ENCODE measurements around the gene SHOC2.

Gene SHOC2

DNA sequence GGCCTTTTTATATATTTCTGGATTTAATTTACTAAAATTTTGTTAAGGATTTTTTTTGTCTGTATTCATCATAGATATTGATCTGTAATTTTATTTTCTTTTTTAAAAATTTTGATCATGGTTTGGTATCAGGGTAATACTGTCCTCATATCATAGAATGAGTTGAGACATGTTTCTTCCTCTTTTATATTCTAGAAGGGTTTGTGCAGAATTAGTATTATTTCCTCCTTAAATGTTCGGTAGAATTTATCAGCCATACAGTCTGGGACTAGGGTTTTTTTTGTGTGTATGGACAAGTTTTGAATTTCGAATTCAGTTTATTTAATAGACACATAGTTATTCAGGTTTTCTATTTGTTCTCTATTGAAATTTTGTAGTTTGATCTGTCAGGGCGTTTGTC lies 54.0 kb downstream of the SHOC2 start:
- H3K36me3 Mint-ChIP-seq (ENCODE audit: low read depth), result peaks cover 20% of the 10 kb centered on the region
- no peak overlapping the region for H3K27ac Mint-ChIP-seq
- no peaks in the 10 kb centered on the region for H3K27me3 Mint-ChIP-seq
- peaks cover 4% of the 10 kb centered on the region for H3K9me3 Mint-ChIP-seq
- ATAC-seq (no peak), DNase-seq (no peak)
- H3K4me3 Mint-ChIP-seq, result no peak overlapping the region
- H3K4me1 Mint-ChIP-seq, result peaks cover 40% of the 10 kb centered on the region

DNA sequence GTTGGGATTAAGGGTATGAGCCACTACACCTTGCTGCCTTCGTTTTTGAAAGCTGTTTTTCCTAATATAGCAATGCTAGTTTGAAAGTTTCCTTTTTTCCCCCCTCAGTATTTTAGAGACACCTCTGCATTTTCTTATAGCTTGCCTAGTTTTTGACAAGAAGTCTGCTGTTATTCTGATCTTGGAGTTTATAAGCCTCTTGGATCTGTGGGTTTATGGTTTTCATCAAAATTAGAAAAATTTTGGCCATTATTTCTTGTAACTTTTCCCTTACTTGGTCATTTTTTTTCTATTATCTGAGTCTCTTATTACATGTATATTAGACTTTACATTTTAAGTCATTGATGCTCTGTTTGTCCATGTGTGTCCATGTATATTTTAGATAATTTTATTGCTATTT lies 57.2 kb downstream of the SHOC2 start:
- ATAC-seq (no peak), DNase-seq (no peak)
- Mint-ChIP-seq H3K27me3 (no peaks in the 10 kb centered on the region), H3K36me3 (ENCODE audit: low read depth) (peaks cover 31% of the 10 kb centered on the region), H3K9me3 (peaks cover 11% of the 10 kb centered on the region), H3K4me3 (no peak overlapping the region), H3K4me1 (peaks cover 43% of the 10 kb centered on the region), H3K27ac (no peak overlapping the region)

DNA sequence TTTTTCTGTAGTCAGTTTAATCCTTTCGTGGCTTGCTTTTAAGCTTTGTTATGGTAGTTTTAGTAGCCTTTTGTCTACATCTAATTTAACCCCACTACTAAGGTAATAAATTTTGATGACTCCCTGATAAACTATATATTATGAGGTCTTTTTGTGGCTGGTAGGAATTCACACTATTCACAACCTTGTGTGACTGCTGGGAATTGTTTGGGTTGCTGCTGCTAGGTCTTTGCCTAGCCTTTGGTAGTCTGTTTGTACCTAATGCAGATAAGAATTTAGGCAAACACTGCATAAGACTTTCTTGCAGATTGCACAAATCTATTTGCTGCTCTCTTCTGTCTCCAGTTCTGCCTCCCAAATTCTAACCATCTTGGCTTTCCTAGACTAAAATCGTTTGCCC lies 58.3 kb downstream of the SHOC2 start:
- H3K9me3 Mint-ChIP-seq, result peaks cover 11% of the 10 kb centered on the region
- ATAC-seq (no peak), DNase-seq (no peak)
- H3K27ac Mint-ChIP-seq, result no peak overlapping the region
- H3K36me3 Mint-ChIP-seq (ENCODE audit: low read depth), result peaks cover 31% of the 10 kb centered on the region
- no peak overlapping the region for H3K4me3 Mint-ChIP-seq
- H3K27me3 Mint-ChIP-seq, result no peaks in the 10 kb centered on the region
- peaks cover 39% of the 10 kb centered on the region for H3K4me1 Mint-ChIP-seq

DNA sequence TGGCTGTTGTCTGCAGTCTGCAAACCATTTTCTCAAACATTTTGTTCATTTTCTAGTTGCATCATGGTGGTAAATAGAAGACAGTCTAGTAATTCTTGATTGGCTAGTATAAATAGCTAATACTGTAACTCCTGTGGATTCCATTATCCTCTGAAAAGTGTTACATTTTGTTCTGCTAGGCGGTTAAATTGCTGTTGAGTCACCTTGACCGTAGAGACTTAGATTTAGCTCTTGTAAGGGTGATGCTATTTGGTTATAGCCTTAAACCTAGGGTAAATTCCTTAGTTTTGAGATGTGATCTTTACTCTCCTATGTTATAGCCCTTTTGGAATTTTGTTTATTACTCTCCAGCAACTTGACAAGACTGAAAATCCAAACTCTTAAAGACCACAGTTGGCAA lies 58.8 kb downstream of the SHOC2 start:
- no peaks in the 10 kb centered on the region for H3K27me3 Mint-ChIP-seq
- no peak overlapping the region for H3K27ac Mint-ChIP-seq
- ATAC-seq (no peak), DNase-seq (no peak)
- peaks cover 32% of the 10 kb centered on the region for H3K36me3 Mint-ChIP-seq (ENCODE audit: low read depth)
- no peak overlapping the region for H3K4me3 Mint-ChIP-seq
- peaks cover 38% of the 10 kb centered on the region for H3K4me1 Mint-ChIP-seq
- peaks cover 11% of the 10 kb centered on the region for H3K9me3 Mint-ChIP-seq

DNA sequence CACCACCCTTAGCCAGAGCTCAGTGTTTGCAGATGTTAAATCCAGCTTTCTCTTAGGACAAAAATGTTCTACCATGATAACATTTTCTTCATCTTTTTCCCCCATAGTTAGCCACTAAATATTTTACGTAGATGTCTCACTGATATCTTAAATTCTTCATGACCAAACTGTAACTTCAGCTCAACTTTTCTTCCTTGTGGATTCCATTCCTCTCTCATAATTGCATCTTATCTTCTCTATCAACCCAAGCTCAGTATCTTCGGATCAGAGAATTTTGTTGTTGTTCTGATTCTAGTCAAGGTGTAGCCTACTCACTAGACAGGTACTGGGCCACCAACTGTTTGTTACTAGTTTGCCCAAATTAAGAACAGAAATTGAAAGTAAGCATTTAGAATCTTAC lies 60.2 kb downstream of the SHOC2 start:
- DNase-seq (no peak), ATAC-seq (no peak)
- H3K4me1 Mint-ChIP-seq, result peaks cover 43% of the 10 kb centered on the region
- no peak overlapping the region for H3K27ac Mint-ChIP-seq
- H3K27me3 Mint-ChIP-seq, result no peaks in the 10 kb centered on the region
- H3K4me3 Mint-ChIP-seq, result no peak overlapping the region
- peaks cover 35% of the 10 kb centered on the region for H3K36me3 Mint-ChIP-seq (ENCODE audit: low read depth)
- H3K9me3 Mint-ChIP-seq, result peaks cover 11% of the 10 kb centered on the region

DNA sequence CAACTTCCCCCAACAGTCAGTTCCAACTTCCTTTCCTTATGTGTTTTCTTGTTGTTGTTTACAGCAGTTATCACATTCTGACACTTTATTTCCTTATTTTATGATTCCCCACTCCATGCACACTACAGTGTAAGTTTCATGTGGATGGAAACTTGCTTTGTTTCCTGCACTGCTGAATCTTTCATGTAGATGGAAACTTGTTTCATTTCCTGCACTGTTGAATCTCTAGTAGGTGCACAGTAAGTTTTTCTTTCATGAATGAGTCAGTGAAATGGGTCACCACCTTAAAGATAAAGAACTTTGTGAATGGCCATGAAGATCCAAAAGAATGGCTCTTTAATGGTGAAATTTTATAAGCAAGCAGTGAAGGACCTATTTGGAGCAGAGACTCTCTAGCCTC lies 61.4 kb downstream of the SHOC2 start:
- H3K4me3 Mint-ChIP-seq, result no peak overlapping the region
- H3K36me3 Mint-ChIP-seq (ENCODE audit: low read depth), result peaks cover 31% of the 10 kb centered on the region
- H3K27ac Mint-ChIP-seq, result peak overlapping the region; percentile 61
- DNase-seq, result no peak
- peak; percentile 86 for ATAC-seq
- peaks cover 11% of the 10 kb centered on the region for H3K9me3 Mint-ChIP-seq
- no peaks in the 10 kb centered on the region for H3K27me3 Mint-ChIP-seq
- H3K4me1 Mint-ChIP-seq, result peaks cover 48% of the 10 kb centered on the region

DNA sequence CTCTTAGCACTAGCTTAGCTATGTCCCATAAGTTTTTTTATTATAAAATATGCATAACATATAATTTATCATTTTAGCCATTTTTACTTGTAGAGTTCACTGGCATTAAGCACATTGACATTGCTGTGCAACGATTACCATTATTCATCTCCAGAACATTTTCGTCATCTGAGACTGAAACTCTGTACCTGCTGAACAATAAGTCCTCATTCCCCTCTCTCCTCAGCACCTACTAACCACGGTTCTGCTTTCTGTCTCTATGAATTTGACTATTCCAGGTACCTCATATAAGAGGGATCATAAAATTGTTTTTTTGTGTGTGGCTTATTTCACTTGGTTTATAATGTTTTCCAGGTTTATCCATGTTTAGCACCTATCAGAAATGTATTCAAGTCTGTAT lies 64.1 kb downstream of the SHOC2 start:
- no peak for DNase-seq

DNA sequence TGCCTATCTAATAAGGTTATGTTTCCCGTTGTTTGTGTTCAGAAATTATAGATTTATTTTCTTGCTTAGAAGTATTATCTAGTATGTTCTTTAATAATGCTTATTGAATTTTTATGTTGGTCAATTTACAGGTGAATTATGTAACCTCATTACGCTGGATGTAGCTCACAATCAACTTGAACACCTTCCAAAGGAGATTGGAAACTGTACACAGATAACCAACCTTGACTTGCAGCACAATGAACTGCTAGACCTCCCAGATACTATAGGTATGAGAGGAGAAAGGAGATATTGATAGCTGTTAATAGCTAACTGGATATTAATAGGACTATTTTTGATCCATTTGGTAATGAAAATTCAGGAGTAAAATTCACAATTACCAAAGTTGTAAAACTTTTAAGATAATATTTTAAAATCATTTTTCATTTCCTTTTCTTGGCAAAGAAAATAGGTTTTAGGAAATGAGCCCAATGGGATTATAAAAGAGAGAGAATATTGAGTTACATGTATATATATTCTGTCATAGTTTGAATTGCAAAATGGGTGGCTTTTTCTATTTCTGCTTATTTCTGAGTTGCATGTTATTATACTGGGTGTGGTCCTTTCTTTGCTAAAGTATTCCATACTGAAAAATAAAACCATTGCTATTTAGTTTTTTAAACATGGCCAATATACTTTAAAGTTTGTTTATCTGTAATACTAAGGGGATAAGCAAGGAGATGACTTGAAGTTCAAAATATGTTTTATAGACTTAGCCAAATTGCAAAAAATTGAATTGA lies 66.3 kb downstream of the SHOC2 start:
- no peak overlapping the region for H3K4me3 Mint-ChIP-seq
- H3K9me3 Mint-ChIP-seq, result peaks cover 9% of the 10 kb centered on the region
- H3K27ac Mint-ChIP-seq, result no peak overlapping the region
- no peaks in the 10 kb centered on the region for H3K27me3 Mint-ChIP-seq
- H3K4me1 Mint-ChIP-seq, result peaks cover 40% of the 10 kb centered on the region
- DNase-seq, result no peak
- ATAC-seq, result no peak
- peaks cover 34% of the 10 kb centered on the region for H3K36me3 Mint-ChIP-seq (ENCODE audit: low read depth)

More for the DNA sequence above, 64.1 kb downstream of the SHOC2 start:
- H3K4me3 Mint-ChIP-seq, result no peak overlapping the region
- peaks cover 7% of the 10 kb centered on the region for H3K9me3 Mint-ChIP-seq
- H3K36me3 Mint-ChIP-seq (ENCODE audit: low read depth), result peaks cover 31% of the 10 kb centered on the region
- no peaks in the 10 kb centered on the region for H3K27me3 Mint-ChIP-seq
- no peak overlapping the region for H3K27ac Mint-ChIP-seq
- no peak for ATAC-seq
- peaks cover 48% of the 10 kb centered on the region for H3K4me1 Mint-ChIP-seq

DNA sequence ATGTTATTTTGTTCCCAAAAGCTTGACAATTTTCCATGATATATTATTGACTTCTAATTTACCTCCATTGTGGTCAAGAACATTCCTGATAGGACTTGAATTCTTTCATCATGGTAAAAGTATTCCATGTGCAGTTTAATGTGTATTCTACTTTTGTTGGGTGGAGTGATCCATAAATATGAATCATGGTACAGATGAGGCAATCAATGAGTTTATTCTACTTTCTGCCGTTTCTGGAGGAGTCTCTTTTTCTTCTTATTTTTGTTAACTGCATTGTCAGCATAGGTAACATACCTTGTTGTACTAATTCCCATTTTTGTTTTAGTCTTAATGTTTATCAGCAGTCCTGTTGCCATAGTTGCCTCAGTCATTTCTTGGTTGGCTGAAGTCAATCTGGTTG lies 69.6 kb downstream of the SHOC2 start:
- H3K9me3 Mint-ChIP-seq, result peaks cover 7% of the 10 kb centered on the region
- DNase-seq (no peak), ATAC-seq (no peak)
- no peak overlapping the region for H3K27ac Mint-ChIP-seq
- no peaks in the 10 kb centered on the region for H3K27me3 Mint-ChIP-seq
- H3K4me1 Mint-ChIP-seq, result peaks cover 52% of the 10 kb centered on the region
- no peak overlapping the region for H3K4me3 Mint-ChIP-seq
- H3K36me3 Mint-ChIP-seq (ENCODE audit: low read depth), result peaks cover 28% of the 10 kb centered on the region

DNA sequence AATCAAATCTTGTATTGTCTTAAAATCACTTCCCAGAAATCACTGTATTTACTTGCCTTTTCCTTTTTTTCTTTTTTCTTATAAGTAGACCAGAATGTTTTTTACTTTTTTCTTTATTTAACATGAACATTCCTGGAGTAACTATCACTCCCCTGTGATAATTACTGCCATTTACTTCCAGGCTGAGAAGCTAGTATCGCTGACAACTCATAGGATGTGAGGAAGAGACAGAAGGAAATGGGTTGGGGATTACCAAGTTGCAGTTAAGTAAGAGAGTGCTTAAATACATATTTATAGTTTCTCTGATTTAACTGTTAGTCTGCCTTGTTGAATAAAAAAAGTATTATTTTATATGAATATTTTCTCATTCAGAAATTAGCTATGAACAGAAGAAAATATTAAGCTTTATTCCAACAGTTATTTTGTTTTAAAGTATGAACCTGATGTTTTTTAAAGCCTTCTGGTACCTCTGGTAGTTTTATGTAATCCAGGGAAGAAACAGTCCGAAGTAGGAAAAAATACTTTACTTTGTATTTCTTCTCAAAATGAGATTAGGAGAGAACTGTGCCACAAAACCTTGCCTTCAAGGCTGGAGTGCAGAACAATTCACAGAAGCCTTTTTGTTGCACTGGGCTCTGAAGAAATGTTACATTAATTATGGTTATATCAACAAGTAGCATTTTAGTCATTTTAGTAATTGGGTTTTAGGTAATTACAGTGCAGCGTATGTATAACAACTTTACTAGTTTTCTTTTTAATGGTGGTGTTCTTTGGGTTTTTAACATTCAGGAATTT lies 72.8 kb downstream of the SHOC2 start:
- Mint-ChIP-seq H3K27me3 (no peaks in the 10 kb centered on the region), H3K4me1 (peaks cover 43% of the 10 kb centered on the region), H3K27ac (no peak overlapping the region), H3K4me3 (peak overlapping the region; percentile 67), H3K9me3 (peaks cover 7% of the 10 kb centered on the region), H3K36me3 (ENCODE audit: low read depth) (peaks cover 23% of the 10 kb centered on the region)
- ATAC-seq (no peak), DNase-seq (no peak)

DNA sequence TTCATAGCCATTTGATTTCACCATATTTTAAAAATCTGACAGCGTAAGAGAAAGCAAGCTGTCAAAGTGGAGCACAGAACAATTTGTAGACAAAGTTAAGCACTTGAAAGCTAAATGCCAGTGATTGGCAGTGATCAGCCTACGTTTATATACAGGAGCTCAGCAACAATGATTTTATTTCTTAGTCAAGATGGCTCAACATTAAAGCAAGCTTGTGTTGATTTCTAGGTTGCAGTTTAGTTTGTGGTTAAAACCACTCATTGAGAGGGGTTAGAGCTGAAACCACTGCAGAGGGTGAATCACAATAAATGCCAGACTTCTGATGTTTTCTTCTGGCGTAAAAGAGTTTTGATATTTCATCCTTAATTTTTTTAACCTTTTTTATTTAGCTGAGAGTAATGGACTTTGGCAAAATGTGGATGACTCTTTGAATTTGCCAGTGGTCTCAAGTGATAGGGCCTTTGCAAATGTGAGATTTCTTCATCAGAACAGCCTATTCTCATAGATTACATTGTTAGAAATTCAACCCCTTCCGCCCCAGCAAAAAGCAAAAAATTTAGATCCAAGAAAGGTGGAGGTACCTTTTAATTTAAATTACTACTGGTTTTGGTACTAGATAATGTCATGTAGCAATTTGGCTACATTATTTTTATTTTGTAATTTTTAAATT lies 73.8 kb downstream of the SHOC2 start:
- H3K27me3 Mint-ChIP-seq, result no peaks in the 10 kb centered on the region
- H3K36me3 Mint-ChIP-seq (ENCODE audit: low read depth), result peaks cover 22% of the 10 kb centered on the region
- H3K4me1 Mint-ChIP-seq, result peaks cover 44% of the 10 kb centered on the region
- peak overlapping the region; percentile 39 for H3K27ac Mint-ChIP-seq
- DNase-seq (peak; percentile 6), ATAC-seq (peak; percentile 100)
- peaks cover 7% of the 10 kb centered on the region for H3K9me3 Mint-ChIP-seq
- H3K4me3 Mint-ChIP-seq, result peak overlapping the region; percentile 67

DNA sequence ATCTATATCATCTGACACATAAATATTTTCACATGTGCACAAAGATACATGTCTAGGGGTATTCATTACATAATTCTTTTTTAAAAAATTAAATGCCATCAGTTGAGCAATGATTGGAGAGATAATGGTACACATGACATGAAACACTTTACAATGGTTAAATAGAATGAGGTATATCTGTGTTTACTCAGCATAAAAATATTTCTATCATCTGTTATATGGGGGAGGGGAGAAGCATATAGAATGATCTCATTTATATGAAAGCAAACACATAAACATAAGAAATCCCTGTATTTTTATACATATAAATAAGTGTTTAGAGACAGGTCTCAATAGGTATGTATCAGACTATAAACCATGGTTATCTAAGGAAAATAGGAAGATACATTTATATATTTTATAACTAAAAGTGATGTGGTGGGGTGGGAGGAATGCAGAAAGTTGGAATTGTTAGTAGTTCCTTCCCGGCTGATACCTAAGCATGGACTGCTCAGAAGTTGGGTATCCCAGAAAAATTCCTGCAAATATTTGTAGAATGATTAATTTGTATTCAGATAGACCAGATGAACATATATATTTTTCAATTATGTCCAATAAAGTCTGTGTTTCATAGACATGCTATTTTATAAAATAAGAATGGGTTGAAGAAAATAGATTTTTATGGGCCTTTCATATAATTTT lies 75.1 kb downstream of the SHOC2 start:
- Mint-ChIP-seq H3K9me3 (no peaks in the 10 kb centered on the region), H3K4me3 (no peak overlapping the region), H3K36me3 (ENCODE audit: low read depth) (peaks cover 17% of the 10 kb centered on the region), H3K4me1 (peaks cover 44% of the 10 kb centered on the region), H3K27me3 (no peaks in the 10 kb centered on the region), H3K27ac (no peak overlapping the region)
- ATAC-seq (no peak), DNase-seq (no peak)

DNA sequence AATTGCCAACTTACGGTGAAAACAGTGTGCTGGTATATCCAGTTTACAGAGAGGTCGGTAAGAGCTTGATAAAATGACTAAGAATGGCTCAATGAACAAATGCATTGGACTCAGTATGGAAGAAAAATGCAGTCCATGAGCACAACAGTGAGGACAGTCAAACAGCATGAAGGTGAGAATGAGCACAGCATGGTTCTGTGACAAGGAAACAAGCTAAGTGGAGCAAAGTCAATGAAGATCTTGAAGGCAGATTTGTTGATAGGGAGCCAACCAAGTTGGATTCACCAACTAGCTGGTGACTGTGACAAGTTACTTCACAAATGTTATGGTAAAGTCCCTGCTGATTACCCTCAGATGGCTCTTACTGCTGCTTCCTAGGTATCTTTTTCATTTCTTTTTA lies 75.9 kb downstream of the SHOC2 start:
- Mint-ChIP-seq H3K4me1 (peaks cover 41% of the 10 kb centered on the region), H3K27ac (no peak overlapping the region)

DNA sequence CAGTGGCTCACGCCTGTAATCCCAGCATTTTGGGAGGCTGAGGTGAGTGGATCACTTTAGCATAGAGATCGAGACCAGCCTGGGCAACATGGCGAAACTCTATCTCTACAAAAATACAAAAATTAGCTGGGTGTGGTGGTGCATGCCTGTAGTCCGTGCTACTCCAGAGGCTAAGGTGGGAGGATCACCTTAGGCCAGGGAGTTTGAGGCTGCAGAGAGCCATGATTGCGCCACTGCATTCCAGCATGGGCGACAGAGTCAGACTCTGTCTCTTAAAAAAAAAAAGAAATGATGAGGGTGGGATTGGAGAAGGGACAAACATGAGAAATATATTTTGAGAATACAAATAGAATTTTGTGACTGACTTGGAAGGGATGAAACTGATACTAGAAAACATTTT lies 76.9 kb downstream of the SHOC2 start:
- Mint-ChIP-seq H3K27ac (no peak overlapping the region), H3K9me3 (no peaks in the 10 kb centered on the region), H3K4me3 (no peak overlapping the region), H3K36me3 (ENCODE audit: low read depth) (peaks cover 13% of the 10 kb centered on the region), H3K4me1 (peaks cover 35% of the 10 kb centered on the region), H3K27me3 (no peaks in the 10 kb centered on the region)
- ATAC-seq (no peak), DNase-seq (no peak)

More for the DNA sequence above, 75.9 kb downstream of the SHOC2 start:
- no peaks in the 10 kb centered on the region for H3K9me3 Mint-ChIP-seq
- H3K36me3 Mint-ChIP-seq (ENCODE audit: low read depth), result peaks cover 11% of the 10 kb centered on the region
- ATAC-seq (no peak), DNase-seq (no peak)
- H3K27me3 Mint-ChIP-seq, result no peaks in the 10 kb centered on the region
- H3K4me3 Mint-ChIP-seq, result no peak overlapping the region

Data from activated naive CD8-positive, alpha-beta T cell treated with anti-CD3 and anti-CD28 coated beads, Interleukin-2, amount 50 U/mL, for 24 hours (primary cell).